H1 (cell line): ENCODE measurements around the gene KRTAP4-7. TPM values are rescaled to one million over a fixed set of nuclear protein-coding genes. Genes with fewer than 3 reads are reported as not detected.
"Not testable (repeated sequence)": the region's sequence is repeated elsewhere in the genome, so short reads cannot be mapped to it uniquely, and the experiment has no call there.

Experiments
- CTCF ChIA-PET: fragments of 300-600 bp; sonication (Branson Sonifier 250); formaldehyde crosslinking; loops from one replicate; lab custom pipeline; 2021; ENCODE audit not compliant: partially characterized antibody; lab: Charles Lee
- POLR2A ChIA-PET: fragments of 300-600 bp; sonication (Branson Sonifier 250); formaldehyde crosslinking; loops from one replicate; lab custom pipeline; 2021; ENCODE audit warnings: inconsistent platforms; ENCODE audit not compliant: partially characterized antibody; lab: Charles Lee
- DNase-seq, 2 experiments: peaks; one replicate each; pipeline versions ENCODE4 v3.0.0 to v3.0.0-alpha.2; 2010 to 2022; ENCODE audit warnings: low spot score in 2 of 2, low read depth in 1 of 2, mixed read lengths in 1 of 2
- FAIRE-seq: peaks from 2 replicates; lab custom pipeline; 2011; peaks lifted over from hg19 to GRCh38; lab: Jason Lieb, UNC
- H2AFZ ChIP-seq: 2 replicates; pipeline ENCODE4 v1.8.1; 2012; ENCODE audit warnings: low read length, inconsistent platforms
- H2AK5ac ChIP-seq: 2 replicates; pipeline ENCODE4 v1.6.1; 2013; ENCODE audit warnings: low read depth, low read length
- H2BK120ac ChIP-seq: replicated peaks from 2 replicates; pipeline ENCODE3; 2013; ENCODE audit warnings: low read depth, low read length, inconsistent platforms
- H2BK12ac ChIP-seq: 2 replicates; pipeline ENCODE4 v1.6.1; 2013; ENCODE audit warnings: low read depth, low read length
- H2BK15ac ChIP-seq: 2 replicates; pipeline ENCODE4 v1.6.1; 2013; ENCODE audit warnings: low read length
- H2BK20ac ChIP-seq: 2 replicates; pipeline ENCODE4 v1.6.1; 2013; ENCODE audit warnings: low read length
- H2BK5ac ChIP-seq: 2 replicates; pipeline ENCODE4 v1.6.1; 2013; ENCODE audit warnings: low read depth, low read length
- H3K14ac ChIP-seq: 2 replicates; pipeline ENCODE4 v1.6.1; 2013; ENCODE audit warnings: inconsistent platforms; ENCODE audit not compliant: insufficient read length
- H3K18ac ChIP-seq: 2 replicates; pipeline ENCODE4 v1.6.1; 2013; ENCODE audit warnings: low read length; ENCODE audit errors: extremely low read depth
- H3K23ac ChIP-seq: 2 replicates; pipeline ENCODE4 v1.6.1; 2013; ENCODE audit warnings: inconsistent platforms; ENCODE audit not compliant: insufficient read length
- H3K23me2 ChIP-seq: 2 replicates; pipeline ENCODE4 v1.6.1; 2013; ENCODE audit warnings: low read depth, low read length
- H3K27ac ChIP-seq: 2 replicates; pipeline ENCODE4 v1.6.1; 2011; ENCODE audit warnings: low read depth, low read length, inconsistent platforms
- H3K27me3 ChIP-seq, 4 experiments: replicated peaks in 1 of 4; 1 replicate in 1 of 4; 2 replicates in 3 of 4; pipeline versions ENCODE4 v1.6.1 to v1.8.1; 2011 to 2013; ENCODE audit warnings: low read length in 3 of 4, mild to moderate bottlenecking in 3 of 4, inconsistent platforms in 2 of 4, mixed read lengths in 2 of 4, moderate library complexity in 1 of 4; ENCODE audit not compliant: control insufficient read depth in 3 of 4, insufficient read depth in 3 of 4; ENCODE audit errors: extremely low read depth in 1 of 4
- H3K36me3 ChIP-seq, 4 experiments: 2 replicates each; pipeline versions ENCODE4 v1.6.1 to v1.8.1; 2011 to 2013; ENCODE audit warnings: mild to moderate bottlenecking in 4 of 4, low read length in 3 of 4, moderate library complexity in 2 of 4, control low read depth in 1 of 4, inconsistent platforms in 1 of 4; ENCODE audit not compliant: insufficient read depth in 4 of 4, control insufficient read depth in 2 of 4
- H3K4ac ChIP-seq: replicated peaks from 2 replicates; pipeline ENCODE3; 2013; ENCODE audit warnings: low read length, low read depth, mixed read lengths, inconsistent platforms; ENCODE audit not compliant: insufficient read length
- H3K4me1 ChIP-seq, 4 experiments: replicated peaks in 1 of 4; 1 replicate in 1 of 4; 2 replicates in 3 of 4; pipeline versions ENCODE4 v1.6.1 to v1.8.1; 2011 to 2013; ENCODE audit warnings: low read length in 3 of 4, inconsistent platforms in 2 of 4, mixed read lengths in 1 of 4; ENCODE audit not compliant: insufficient read depth in 4 of 4, control insufficient read depth in 3 of 4
- H3K4me2 ChIP-seq, 2 experiments: 2 replicates each; pipeline versions ENCODE4 v1.6.1 to v1.8.1; 2011 to 2013; ENCODE audit warnings: low read depth in 2 of 2, low read length in 2 of 2, control low read depth in 1 of 2, inconsistent platforms in 1 of 2, mild to moderate bottlenecking in 1 of 2; ENCODE audit not compliant: insufficient read depth in 1 of 2
- H3K4me3 ChIP-seq, 4 experiments: fragments of 200-600, 300-600 bp in 1 of 4; sonication (generic), shearing (Covaris generic), sonication (Bioruptor Twin) in 1 of 4; 2 replicates each; pipeline versions ENCODE4 v1.5.1 to v1.8.1; 2011 to 2016; ENCODE audit warnings: low read length in 4 of 4, low read depth in 3 of 4, control low read depth in 2 of 4, inconsistent platforms in 2 of 4, mild to moderate bottlenecking in 2 of 4, mixed read lengths in 1 of 4, moderate library complexity in 1 of 4; ENCODE audit not compliant: insufficient read depth in 2 of 4; ENCODE audit errors: extremely low read depth in 1 of 4
- H3K56ac ChIP-seq: replicated peaks from 2 replicates; pipeline ENCODE3; 2013; ENCODE audit warnings: low read depth, mild to moderate bottlenecking, mixed read lengths, low read length, inconsistent platforms; ENCODE audit not compliant: insufficient read length
- H3K79me1 ChIP-seq: 2 replicates; pipeline ENCODE4 v1.6.1; 2013; ENCODE audit warnings: low read depth, low read length, control low read depth
- H3K79me2 ChIP-seq, 2 experiments: 2 replicates each; pipeline versions ENCODE4 v1.6.1 to v1.8.1; 2012 to 2013; ENCODE audit warnings: low read length in 2 of 2, mild to moderate bottlenecking in 2 of 2, inconsistent platforms in 1 of 2; ENCODE audit not compliant: insufficient read depth in 2 of 2, control insufficient read depth in 1 of 2
- H3K9ac ChIP-seq, 4 experiments: replicated peaks in 1 of 4; 1 replicate in 1 of 4; 2 replicates in 3 of 4; pipeline versions ENCODE4 v1.6.1 to v1.8.1; 2011 to 2013; ENCODE audit warnings: low read depth in 3 of 4, low read length in 3 of 4, control low read depth in 2 of 4, mild to moderate bottlenecking in 2 of 4, moderate library complexity in 2 of 4, inconsistent platforms in 1 of 4; ENCODE audit errors: extremely low read depth in 1 of 4
- H3K9me3 ChIP-seq, 2 experiments: 2 replicates each; pipeline versions ENCODE4 v1.6.1 to v1.8.1; 2012 to 2013; ENCODE audit warnings: mild to moderate bottlenecking in 2 of 2, moderate library complexity in 2 of 2, control low read depth in 1 of 2, inconsistent platforms in 1 of 2, low read depth in 1 of 2, low read length in 1 of 2, mixed read lengths in 1 of 2; ENCODE audit not compliant: insufficient read depth in 2 of 2
- H4K20me1 ChIP-seq, 2 experiments: replicated peaks in 1 of 2; 2 replicates each; pipeline versions ENCODE3 to v1.8.1; 2011 to 2013; ENCODE audit warnings: inconsistent platforms in 2 of 2, low read length in 2 of 2, mild to moderate bottlenecking in 1 of 2; ENCODE audit not compliant: insufficient read depth in 2 of 2, control insufficient read depth in 1 of 2
- H4K5ac ChIP-seq: 2 replicates; pipeline ENCODE4 v1.6.1; 2013; ENCODE audit warnings: low read length, low read depth, mixed read lengths, inconsistent platforms; ENCODE audit not compliant: insufficient read length
- H4K8ac ChIP-seq: 2 replicates; pipeline ENCODE4 v1.8.0; 2013; ENCODE audit warnings: mild to moderate bottlenecking, moderate library complexity, low read length, inconsistent platforms; ENCODE audit not compliant: insufficient read depth; ENCODE audit errors: extremely low read depth
- H4K91ac ChIP-seq: replicated peaks from 2 replicates; pipeline ENCODE3; 2013; ENCODE audit warnings: low read length, mixed read lengths, inconsistent platforms; ENCODE audit not compliant: insufficient read length
- WGBS, 2 experiments: shearing (Covaris generic) in 1 of 2; methylation state at CpG; one replicate each; pipeline versions ENCODE4 v1.1.6 to v1.1.7; 2013 to 2015; ENCODE audit warnings: low lambda C conversion rate in 2 of 2, mixed read lengths in 2 of 2, inconsistent platforms in 1 of 2, low coverage in 1 of 2, missing lambda C conversion rate in 1 of 2; ENCODE audit not compliant: insufficient replicate concordance in 2 of 2, insufficient coverage in 1 of 2, insufficient read length in 1 of 2; ENCODE audit errors: extremely low coverage in 1 of 2, missing lambda C conversion rate in 1 of 2; 5-methylcytosine and 5-hydroxymethylcytosine counted together
- polyA plus RNA-seq, 7 experiments: library from polyadenylated mRNA; depleted of rRNA in 3 of 7; stranded (reverse) in 5 of 7; unstranded in 2 of 7; fragments of >200 nt in 5 of 7; fragments of 200-250 nt in 2 of 7; gene quantifications; 1 replicate in 5 of 7; 2 replicates in 1 of 7; 4 replicates in 1 of 7; pipeline versions ENCODE4 v1.2.1 to v1.2.3, GENCODE V29; 2011 to 2013; ENCODE audit warnings: missing spikeins in 2 of 7, mixed read lengths in 2 of 7
- total RNA-seq: library from RNA; stranded (reverse); fragmentation: NEBNext Ultra II Directional; extraction: Animal tissue kit (Norgen Biotek cat#: 25700); gene quantifications from 2 replicates; pipeline ENCODE4 v1.2.1, GENCODE V29; 2021

The KRTAP4-7 gene
- total and polyA plus RNA-seq, 2 of the 8 experiments (the other 6 are each of a cell fraction or from before 2014, with no cell fraction given): not detected

DNA sequence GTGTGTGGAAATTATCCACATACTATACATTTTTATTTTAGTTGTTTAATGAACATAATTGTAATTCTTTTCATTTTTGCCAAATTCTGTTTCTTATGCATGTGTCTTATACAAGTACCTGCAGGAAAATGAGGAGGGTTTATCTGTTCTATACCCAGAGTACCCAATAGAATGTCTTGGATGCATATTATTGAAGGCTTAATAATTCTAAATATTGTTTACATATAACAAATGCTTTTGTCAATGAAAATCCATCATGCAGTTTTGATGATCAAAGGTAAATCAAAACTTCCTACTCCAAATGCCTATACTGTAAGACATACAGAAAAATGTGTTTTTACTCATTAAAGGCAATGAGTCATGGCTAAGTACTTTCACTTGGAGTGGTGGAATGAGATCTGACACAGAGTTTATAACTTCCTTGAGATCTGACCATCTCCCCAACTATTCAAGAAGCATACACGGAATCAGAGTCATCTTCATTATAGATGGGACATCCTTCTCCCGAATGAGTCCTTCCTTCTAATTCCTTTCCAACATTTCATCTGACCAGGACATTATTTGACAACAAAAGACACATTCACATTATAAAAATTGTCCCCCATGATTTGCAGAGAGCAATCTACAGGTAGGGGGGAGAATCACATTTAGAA, 20.6 kb downstream of the KRTAP4-7 start:
- H3K9me3 ChIP-seq, H2AK5ac ChIP-seq, H3K23me2 ChIP-seq, H2BK5ac ChIP-seq, H3K4me3 ChIP-seq, H3K79me1 ChIP-seq, H2BK15ac ChIP-seq, POLR2A ChIA-PET, H3K14ac ChIP-seq, H2BK20ac ChIP-seq, H3K4me2 ChIP-seq, H3K36me3 ChIP-seq, H2BK12ac ChIP-seq, H3K4ac ChIP-seq, H4K91ac ChIP-seq, H3K27me3 ChIP-seq, H2BK120ac ChIP-seq, H4K20me1 ChIP-seq, FAIRE-seq, H3K4me1 ChIP-seq, H3K18ac ChIP-seq, DNase-seq, H4K8ac ChIP-seq, H3K23ac ChIP-seq, H3K56ac ChIP-seq, H3K9ac ChIP-seq, H3K27ac ChIP-seq, CTCF ChIA-PET, H3K79me2 ChIP-seq, H4K5ac ChIP-seq, H2AFZ ChIP-seq: not testable (repeated sequence)
- 93% methylated on average over 2 of the region's 2 CpGs; no CpG with 5 or more reads in 1 of the 2 experiments for WGBS, 2 experiments

- H3K4me1 ChIP-seq, H3K56ac ChIP-seq, H4K8ac ChIP-seq, H2AFZ ChIP-seq, H3K4ac ChIP-seq, H4K91ac ChIP-seq, H3K18ac ChIP-seq, H2BK20ac ChIP-seq, DNase-seq, H2BK120ac ChIP-seq, CTCF ChIA-PET, H2BK15ac ChIP-seq, H3K4me3 ChIP-seq, H2BK12ac ChIP-seq, H3K4me2 ChIP-seq, FAIRE-seq, H4K20me1 ChIP-seq, H2AK5ac ChIP-seq, H3K23me2 ChIP-seq, H2BK5ac ChIP-seq, H3K23ac ChIP-seq, H3K27me3 ChIP-seq, H4K5ac ChIP-seq, H3K79me1 ChIP-seq, H3K36me3 ChIP-seq, H3K79me2 ChIP-seq, H3K9ac ChIP-seq, H3K27ac ChIP-seq, H3K14ac ChIP-seq, H3K9me3 ChIP-seq, POLR2A ChIA-PET: not testable (repeated sequence)
- 78% methylated on average over 7 of the region's 10 CpGs; no CpG with 5 or more reads in 1 of the 2 experiments for WGBS, 2 experiments
These were observed 21.4 kb downstream of the KRTAP4-7 start, which contains the start of gene KRTAP4-9 for GRCh38 chr17:41105347-41105746. Gene KRTAP4-9, plus strand, starts transcription at chr17:41105389. Its CDS starts 0 bp downstream, at chr17:41105389.
